GM12878 (cell line): ENCODE data around the gene PIK3C2B. TPM values are rescaled to one million over a fixed set of nuclear protein-coding genes. Genes with fewer than 3 reads are reported as not detected.

ENCODE experiments used
- MYB ChIP-seq: fragments of 150-350 bp; IDR thresholded peaks from 2 replicates; pipeline ENCODE4 v1.6.1; 2014; ENCODE audit warnings: mild to moderate bottlenecking, low read depth, low read length, borderline replicate concordance
- SMC3 ChIP-seq: IDR thresholded peaks from 2 replicates; pipeline ENCODE4 v1.6.1; 2011; ENCODE audit warnings: low read length, improper control_type of control experiment, borderline replicate concordance
- SP1 ChIP-seq: IDR thresholded peaks from one replicate; pipeline ENCODE4 v1.6.1; 2011; ENCODE audit warnings: low read depth, low read length
- SREBF1 ChIP-seq: IDR thresholded peaks from 2 replicates; pipeline ENCODE4 v1.6.1; 2012; ENCODE audit warnings: mild to moderate bottlenecking, low read length
- TARDBP ChIP-seq: IDR thresholded peaks from 2 replicates; pipeline ENCODE4 v1.6.1; 2016; ENCODE audit warnings: borderline replicate concordance
- TCF12 ChIP-seq: IDR thresholded peaks from 2 replicates; pipeline ENCODE4 v1.6.1; 2011; ENCODE audit warnings: low read depth, mild to moderate bottlenecking, low read length
- ZNF217 ChIP-seq: fragments of 450-650 bp; IDR thresholded peaks from 2 replicates; pipeline ENCODE4 v1.6.1; 2017; ENCODE audit warnings: antibody characterized with exemption, mild to moderate bottlenecking
- ZNF384 ChIP-seq: IDR thresholded peaks from 2 replicates; pipeline ENCODE4 v1.6.1; 2012; ENCODE audit warnings: low read depth, mild to moderate bottlenecking, low read length, improper control_type of control experiment, borderline replicate concordance
- polyA plus RNA-seq, 11 experiments: library from polyadenylated mRNA; depleted of rRNA in 4 of 11; unstranded in 6 of 11; stranded (reverse) in 5 of 11; fragments of >200 nt; fragmentation: Nextera tagmentation in 4 of 11; fragmentation: Illumina TruSeq in 1 of 11; extraction: Ambion mirVana in 4 of 11; extraction: Trizol in 1 of 11; gene quantifications; 1 replicate in 1 of 11; 2 replicates in 10 of 11; pipeline versions ENCODE4 v1.2.1 to v1.2.3, GENCODE V29; 2011 to 2016; ENCODE audit warnings: inconsistent platforms in 2 of 11, missing spikeins in 2 of 11, low read depth in 1 of 11
- total RNA-seq, 4 experiments: library from RNA; depleted of rRNA in 3 of 4; stranded (reverse); fragments of >200 nt in 3 of 4; fragmentation: Illumina TruSeq in 1 of 4; extraction: Trizol in 1 of 4; gene quantifications; 2 replicates each; pipeline versions ENCODE4 v1.2.1 to v1.2.3, GENCODE V29; 2013 to 2021
- TF ChIP-seq, protein P1 (sequence below): fragments of 450-650 bp; IDR thresholded peaks from 2 replicates; pipeline ENCODE4 v1.6.1; 2017; ENCODE audit warnings: antibody characterized with exemption, mild to moderate bottlenecking, moderate library complexity
- TF ChIP-seq, protein P2 (sequence below): fragments of 450-650 bp; formaldehyde crosslinking; IDR thresholded peaks from 2 replicates; pipeline ENCODE4 v1.4.0; 2022; ENCODE audit warnings: mild to moderate bottlenecking, moderate library complexity

The PIK3C2B gene
- total and polyA plus RNA-seq, 10 of the 15 experiments (the other 5 are each of a cell fraction or from before 2014, with no cell fraction given), result 2.2 to 38.1 (median 11.4) TPM

DNA sequence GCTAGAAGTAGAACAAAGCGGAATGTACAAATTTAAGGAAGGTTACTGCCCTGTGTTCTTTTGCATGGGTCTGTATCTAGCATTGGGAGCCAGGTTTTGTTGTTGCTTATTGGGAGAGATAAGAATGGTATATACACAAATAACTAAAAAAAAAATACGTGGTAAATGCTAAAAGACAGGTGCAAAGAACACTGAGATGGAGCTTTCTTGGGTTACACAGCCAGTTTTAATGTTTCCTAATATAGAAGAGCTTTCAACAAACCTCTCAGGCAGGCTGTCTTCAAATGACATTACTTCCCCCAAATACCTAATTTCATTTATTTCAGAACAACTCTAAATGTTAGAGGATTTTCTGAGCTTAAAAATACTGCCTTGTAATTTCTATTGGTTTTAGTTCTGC is 20.2 kb upstream of the PIK3C2B start (continued):
- TF ChIP-seq, protein P1, sequence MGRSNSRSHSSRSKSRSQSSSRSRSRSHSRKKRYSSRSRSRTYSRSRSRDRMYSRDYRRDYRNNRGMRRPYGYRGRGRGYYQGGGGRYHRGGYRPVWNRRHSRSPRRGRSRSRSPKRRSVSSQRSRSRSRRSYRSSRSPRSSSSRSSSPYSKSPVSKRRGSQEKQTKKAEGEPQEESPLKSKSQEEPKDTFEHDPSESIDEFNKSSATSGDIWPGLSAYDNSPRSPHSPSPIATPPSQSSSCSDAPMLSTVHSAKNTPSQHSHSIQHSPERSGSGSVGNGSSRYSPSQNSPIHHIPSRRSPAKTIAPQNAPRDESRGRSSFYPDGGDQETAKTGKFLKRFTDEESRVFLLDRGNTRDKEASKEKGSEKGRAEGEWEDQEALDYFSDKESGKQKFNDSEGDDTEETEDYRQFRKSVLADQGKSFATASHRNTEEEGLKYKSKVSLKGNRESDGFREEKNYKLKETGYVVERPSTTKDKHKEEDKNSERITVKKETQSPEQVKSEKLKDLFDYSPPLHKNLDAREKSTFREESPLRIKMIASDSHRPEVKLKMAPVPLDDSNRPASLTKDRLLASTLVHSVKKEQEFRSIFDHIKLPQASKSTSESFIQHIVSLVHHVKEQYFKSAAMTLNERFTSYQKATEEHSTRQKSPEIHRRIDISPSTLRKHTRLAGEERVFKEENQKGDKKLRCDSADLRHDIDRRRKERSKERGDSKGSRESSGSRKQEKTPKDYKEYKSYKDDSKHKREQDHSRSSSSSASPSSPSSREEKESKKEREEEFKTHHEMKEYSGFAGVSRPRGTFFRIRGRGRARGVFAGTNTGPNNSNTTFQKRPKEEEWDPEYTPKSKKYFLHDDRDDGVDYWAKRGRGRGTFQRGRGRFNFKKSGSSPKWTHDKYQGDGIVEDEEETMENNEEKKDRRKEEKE, result no peak
- no peak for TF ChIP-seq TARDBP
- no peak for TF ChIP-seq SP1
- TF ChIP-seq ZNF217, result no peak
- TF ChIP-seq SREBF1, result no peak
- TF ChIP-seq ZNF384, result no peak
- no peak for TF ChIP-seq SMC3
- no peak for TF ChIP-seq MYB
- no peak for TF ChIP-seq TCF12
- TF ChIP-seq, protein P2, sequence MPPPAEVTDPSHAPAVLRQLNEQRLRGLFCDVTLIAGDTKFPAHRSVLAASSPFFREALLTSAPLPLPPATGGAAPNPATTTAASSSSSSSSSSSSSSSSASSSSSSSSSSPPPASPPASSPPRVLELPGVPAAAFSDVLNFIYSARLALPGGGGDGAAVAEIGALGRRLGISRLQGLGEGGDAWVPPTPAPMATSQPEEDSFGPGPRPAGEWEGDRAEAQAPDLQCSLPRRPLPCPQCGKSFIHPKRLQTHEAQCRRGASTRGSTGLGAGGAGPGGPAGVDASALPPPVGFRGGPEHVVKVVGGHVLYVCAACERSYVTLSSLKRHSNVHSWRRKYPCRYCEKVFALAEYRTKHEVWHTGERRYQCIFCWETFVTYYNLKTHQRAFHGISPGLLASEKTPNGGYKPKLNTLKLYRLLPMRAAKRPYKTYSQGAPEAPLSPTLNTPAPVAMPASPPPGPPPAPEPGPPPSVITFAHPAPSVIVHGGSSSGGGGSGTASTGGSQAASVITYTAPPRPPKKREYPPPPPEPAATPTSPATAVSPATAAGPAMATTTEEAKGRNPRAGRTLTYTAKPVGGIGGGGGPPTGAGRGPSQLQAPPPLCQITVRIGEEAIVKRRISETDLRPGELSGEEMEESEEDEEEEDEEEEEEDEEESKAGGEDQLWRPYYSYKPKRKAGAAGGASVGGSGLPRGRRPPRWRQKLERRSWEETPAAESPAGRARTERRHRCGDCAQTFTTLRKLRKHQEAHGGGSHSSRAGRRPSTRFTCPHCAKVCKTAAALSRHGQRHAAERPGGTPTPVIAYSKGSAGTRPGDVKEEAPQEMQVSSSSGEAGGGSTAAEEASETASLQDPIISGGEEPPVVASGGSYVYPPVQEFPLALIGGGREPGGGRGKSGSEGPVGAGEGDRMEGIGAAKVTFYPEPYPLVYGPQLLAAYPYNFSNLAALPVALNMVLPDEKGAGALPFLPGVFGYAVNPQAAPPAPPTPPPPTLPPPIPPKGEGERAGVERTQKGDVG (CRISPR knock-in tag), result no peak
